Progenitor cell of endocrine pancreas (in vitro differentiated cells): ENCODE measurements around the gene DGCR8. TPM values are rescaled to one million over a fixed set of nuclear protein-coding genes. Genes with fewer than 3 reads are reported as not detected.
"Not testable (repeated sequence)": the region's sequence is repeated elsewhere in the genome, so short reads cannot be mapped to it uniquely, and the experiment has no call there.

Experiments used
- DNase-seq: peaks from one replicate; pipeline ENCODE4 v3.0.0; 2021; ENCODE audit warnings: low spot score; ENCODE audit not compliant: unreplicated experiment
- H3K27ac Mint-ChIP-seq: 2 replicates; pipeline ENCODE4 v1.8.0; 2021; ENCODE audit warnings: mild to moderate bottlenecking, moderate library complexity, mixed read lengths
- H3K27me3 Mint-ChIP-seq: 2 replicates; pipeline ENCODE4 v1.8.0; 2021; ENCODE audit warnings: mixed read lengths
- H3K36me3 Mint-ChIP-seq: 2 replicates; pipeline ENCODE4 v1.8.0; 2022; ENCODE audit warnings: mixed read lengths; ENCODE audit not compliant: insufficient read depth
- H3K4me1 Mint-ChIP-seq: 2 replicates; pipeline ENCODE4 v1.8.0; 2021; ENCODE audit warnings: low read depth, mixed read lengths
- H3K4me3 Mint-ChIP-seq: 2 replicates; pipeline ENCODE4 v1.8.0; 2021; ENCODE audit warnings: low read depth, mild to moderate bottlenecking, moderate library complexity, mixed read lengths
- H3K9me3 Mint-ChIP-seq: 2 replicates; pipeline ENCODE4 v1.8.0; 2021; ENCODE audit warnings: low read depth, mixed read lengths
- microRNA-seq: library from miRNA; unstranded; fragments of <30 nt; microRNA quantifications from one replicate; pipeline ENCODE4 v1.1.0, GENCODE V29; 2020; ENCODE audit warnings: borderline number of aligned reads; ENCODE audit not compliant: unreplicated experiment
- total RNA-seq: library from RNA; stranded (reverse); gene quantifications from 2 replicates; pipeline ENCODE4 v1.2.1, GENCODE V29; 2021
- TF ChIP-seq, protein P1 (sequence below): fragments of 200-600 bp; sonication (generic); IDR thresholded peaks from one replicate; pipeline ENCODE4 v1.5.0; 2021; ENCODE audit warnings: antibody characterized with exemption, mild to moderate bottlenecking; ENCODE audit not compliant: unreplicated experiment

Gene DGCR8
- total RNA-seq, 1 donor from 2014 or later, result 75.8 TPM

DNA sequence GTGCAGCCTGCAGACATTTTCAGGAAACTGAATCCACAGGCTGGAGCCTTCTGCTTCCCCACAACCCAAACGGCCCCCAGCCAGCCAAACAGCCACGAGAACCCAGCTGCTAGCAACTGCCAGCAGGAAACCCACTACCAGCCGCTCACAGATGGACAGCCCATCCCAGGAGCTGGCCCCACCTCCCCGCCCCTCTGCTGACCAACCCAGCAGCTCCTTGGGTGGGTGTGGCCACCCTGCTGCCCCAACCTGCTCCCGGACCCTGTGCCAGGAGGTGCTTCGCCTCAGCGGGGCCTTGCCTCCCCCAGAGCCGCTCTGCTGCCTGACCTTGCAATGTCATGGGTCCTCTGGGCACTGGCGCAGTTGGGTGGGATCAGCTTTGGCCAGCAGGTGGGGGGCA lies 79.0 kb downstream of the DGCR8 start:
- H3K36me3 Mint-ChIP-seq, result no peaks in the 10 kb centered on the region
- H3K4me1 Mint-ChIP-seq, result peaks cover 7% of the 10 kb centered on the region
- TF ChIP-seq, protein P1, sequence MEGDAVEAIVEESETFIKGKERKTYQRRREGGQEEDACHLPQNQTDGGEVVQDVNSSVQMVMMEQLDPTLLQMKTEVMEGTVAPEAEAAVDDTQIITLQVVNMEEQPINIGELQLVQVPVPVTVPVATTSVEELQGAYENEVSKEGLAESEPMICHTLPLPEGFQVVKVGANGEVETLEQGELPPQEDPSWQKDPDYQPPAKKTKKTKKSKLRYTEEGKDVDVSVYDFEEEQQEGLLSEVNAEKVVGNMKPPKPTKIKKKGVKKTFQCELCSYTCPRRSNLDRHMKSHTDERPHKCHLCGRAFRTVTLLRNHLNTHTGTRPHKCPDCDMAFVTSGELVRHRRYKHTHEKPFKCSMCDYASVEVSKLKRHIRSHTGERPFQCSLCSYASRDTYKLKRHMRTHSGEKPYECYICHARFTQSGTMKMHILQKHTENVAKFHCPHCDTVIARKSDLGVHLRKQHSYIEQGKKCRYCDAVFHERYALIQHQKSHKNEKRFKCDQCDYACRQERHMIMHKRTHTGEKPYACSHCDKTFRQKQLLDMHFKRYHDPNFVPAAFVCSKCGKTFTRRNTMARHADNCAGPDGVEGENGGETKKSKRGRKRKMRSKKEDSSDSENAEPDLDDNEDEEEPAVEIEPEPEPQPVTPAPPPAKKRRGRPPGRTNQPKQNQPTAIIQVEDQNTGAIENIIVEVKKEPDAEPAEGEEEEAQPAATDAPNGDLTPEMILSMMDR, result no peak
- no peak overlapping the region for H3K27ac Mint-ChIP-seq
- no peaks in the 10 kb centered on the region for H3K9me3 Mint-ChIP-seq
- no peak overlapping the region for H3K4me3 Mint-ChIP-seq
- DNase-seq, result no peak
- no peaks in the 10 kb centered on the region for H3K27me3 Mint-ChIP-seq

DNA sequence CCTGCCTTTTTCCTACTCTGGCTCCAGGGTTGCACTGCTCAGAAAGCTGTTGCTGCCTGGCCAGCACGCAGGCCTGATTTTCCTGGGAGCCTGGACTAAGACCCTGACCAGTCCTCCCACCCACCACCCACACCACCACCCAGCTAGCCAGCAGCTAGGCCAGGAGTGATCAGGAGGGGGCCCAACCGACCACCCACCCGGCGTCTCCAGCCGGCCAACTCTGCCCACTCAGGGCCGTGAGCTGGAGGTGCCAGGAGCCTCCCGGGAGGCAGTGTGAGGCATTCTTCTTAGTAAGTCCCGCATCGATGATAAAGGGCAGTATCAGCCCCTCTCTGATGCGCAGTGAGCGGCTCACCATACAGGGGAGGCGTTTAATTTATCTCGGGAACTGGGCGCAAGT lies 79.5 kb downstream of the DGCR8 start:
- H3K27ac Mint-ChIP-seq, H3K4me1 Mint-ChIP-seq, H3K4me3 Mint-ChIP-seq, DNase-seq, H3K9me3 Mint-ChIP-seq, H3K27me3 Mint-ChIP-seq, H3K36me3 Mint-ChIP-seq: not testable (repeated sequence)

DNA sequence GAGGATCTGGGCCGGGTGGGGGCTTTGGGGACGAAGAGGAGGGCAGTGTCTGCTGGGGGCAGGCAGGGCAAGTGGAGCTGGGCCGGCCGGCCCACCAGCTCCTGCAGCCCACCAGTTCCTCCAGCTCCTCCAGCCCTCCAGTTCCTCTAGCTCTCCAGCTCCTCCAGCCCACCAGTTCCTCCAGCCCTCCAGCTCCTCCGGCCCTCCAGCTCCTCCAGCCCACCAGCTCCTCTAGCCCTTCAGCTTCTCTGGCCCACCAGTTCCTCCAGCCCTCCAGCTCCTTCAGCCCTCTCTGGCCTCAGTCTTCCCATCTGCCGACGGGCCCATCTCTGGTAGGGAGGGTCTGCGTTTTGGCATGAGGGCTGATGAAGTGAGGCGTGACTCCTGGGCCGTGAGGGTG lies 80.0 kb downstream of the DGCR8 start:
- Mint-ChIP-seq H3K27ac (no peak overlapping the region), H3K4me1 (peaks cover 7% of the 10 kb centered on the region), H3K27me3 (no peaks in the 10 kb centered on the region), H3K36me3 (no peaks in the 10 kb centered on the region), H3K9me3 (no peaks in the 10 kb centered on the region), H3K4me3 (no peak overlapping the region)
- DNase-seq, result no peak
- TF ChIP-seq, protein P1, result no peak

Small RNAs within 50 kb of the gene (microRNA-seq; reads per million reads assigned to microRNA genes)
- gene MIR185 (666 reads per million, percentile 75 among the genes with 10 or more reads in this experiment), gene MIR6816 (not detected)

Other genes with a start within 250 kb of the DGCR8 start
- 9.0 and 9.9 TPM in 2 replicates for gene GNB1L, start 225.4 kb upstream of the DGCR8 start, total RNA-seq
- gene RTL10, start 225.4 kb upstream of the DGCR8 start, total RNA-seq, result 27.2 and 27.4 TPM in 2 replicates
- gene COMT, start 138.5 kb upstream of the DGCR8 start, total RNA-seq, result 48.7 and 58.2 TPM in 2 replicates
- 14.0 and 14.3 TPM in 2 replicates for gene TXNRD2, start 138.4 kb upstream of the DGCR8 start, total RNA-seq
- gene ARVCF, start 63.4 kb upstream of the DGCR8 start, total RNA-seq, result 95.3 and 101 TPM in 2 replicates
- 19.9 and 21.8 TPM in 2 replicates for gene TANGO2, start 59.1 kb upstream of the DGCR8 start, total RNA-seq
- 217 and 219 TPM in 2 replicates for gene RANBP1, start 35.9 kb downstream of the DGCR8 start, total RNA-seq
- 78.5 and 86.5 TPM in 2 replicates for gene TRMT2A, start 37.0 kb downstream of the DGCR8 start, total RNA-seq
- gene ZDHHC8, start 51.6 kb downstream of the DGCR8 start, total RNA-seq, result 82.1 and 83.5 TPM in 2 replicates
- gene CCDC188, start 70.8 kb downstream of the DGCR8 start, total RNA-seq, result 3.3 and 4.0 TPM in 2 replicates
- gene RTN4R, start 188.1 kb downstream of the DGCR8 start, total RNA-seq, result 30.8 and 36.0 TPM in 2 replicates
- gene DGCR6L, start 239.8 kb downstream of the DGCR8 start, total RNA-seq, result 37.2 and 41.0 TPM in 2 replicates